HEK293T (cell line): Measurements from ENCODE around the gene ZC3H13.

Experiments used
- BHLHE40 ChIP-seq: fragments of 450-650 bp; IDR thresholded peaks from 2 replicates; pipeline ENCODE4 v1.6.1; 2016; ENCODE audit warnings: mild to moderate bottlenecking, moderate library complexity, borderline replicate concordance
- CTBP1 ChIP-seq: fragments of 450-650 bp; IDR thresholded peaks from 2 replicates; pipeline ENCODE4 v1.6.1; 2016; ENCODE audit warnings: borderline replicate concordance
- ELF4 ChIP-seq: fragments of 450-650 bp; IDR thresholded peaks from 2 replicates; pipeline ENCODE4 v1.6.1; 2017; ENCODE audit warnings: antibody characterized with exemption
- FOXK2 ChIP-seq: fragments of 450-650 bp; IDR thresholded peaks from 2 replicates; pipeline ENCODE4 v1.6.1; 2016; ENCODE audit warnings: mild to moderate bottlenecking
- SUZ12 ChIP-seq: fragments of 450-650 bp; IDR thresholded peaks from 2 replicates; pipeline ENCODE4 v1.6.1; 2016; ENCODE audit warnings: mild to moderate bottlenecking
- ZNF384 ChIP-seq: fragments of 450-650 bp; IDR thresholded peaks from 2 replicates; pipeline ENCODE4 v1.6.1; 2016

DNA sequence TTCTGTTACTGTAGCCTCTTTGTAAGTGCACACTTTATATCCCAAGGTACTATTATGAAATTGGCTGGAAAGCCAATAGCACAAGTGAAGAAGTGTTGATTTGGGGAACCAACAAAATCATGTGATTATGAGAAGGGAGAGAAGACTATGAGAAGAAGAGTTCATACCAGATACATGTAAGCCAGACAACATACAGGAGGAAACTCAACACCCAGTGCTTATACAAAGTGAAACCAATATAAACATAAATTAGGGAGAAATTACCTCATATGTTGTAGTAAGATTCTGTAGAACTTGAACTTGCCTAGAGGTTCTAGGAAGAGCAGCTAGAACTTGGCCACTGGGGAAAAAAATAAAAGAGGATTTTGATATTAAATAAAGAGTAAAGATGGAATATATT, 34.9 kb upstream of the ZC3H13 start:
- TF ChIP-seq ELF4 (no peak), FOXK2 (no peak), ZNF384 (no peak), CTBP1 (no peak), BHLHE40 (no peak), SUZ12 (no peak)
